ENCODE measurements around the gene SUSD6. TPM values are rescaled to one million over a fixed set of nuclear protein-coding genes. Genes with fewer than 3 reads are reported as not detected.

The SUSD6 gene
- total and polyA plus RNA-seq, 4 donors: 6.8 to 10.8 (median 7.6) TPM

DNA sequence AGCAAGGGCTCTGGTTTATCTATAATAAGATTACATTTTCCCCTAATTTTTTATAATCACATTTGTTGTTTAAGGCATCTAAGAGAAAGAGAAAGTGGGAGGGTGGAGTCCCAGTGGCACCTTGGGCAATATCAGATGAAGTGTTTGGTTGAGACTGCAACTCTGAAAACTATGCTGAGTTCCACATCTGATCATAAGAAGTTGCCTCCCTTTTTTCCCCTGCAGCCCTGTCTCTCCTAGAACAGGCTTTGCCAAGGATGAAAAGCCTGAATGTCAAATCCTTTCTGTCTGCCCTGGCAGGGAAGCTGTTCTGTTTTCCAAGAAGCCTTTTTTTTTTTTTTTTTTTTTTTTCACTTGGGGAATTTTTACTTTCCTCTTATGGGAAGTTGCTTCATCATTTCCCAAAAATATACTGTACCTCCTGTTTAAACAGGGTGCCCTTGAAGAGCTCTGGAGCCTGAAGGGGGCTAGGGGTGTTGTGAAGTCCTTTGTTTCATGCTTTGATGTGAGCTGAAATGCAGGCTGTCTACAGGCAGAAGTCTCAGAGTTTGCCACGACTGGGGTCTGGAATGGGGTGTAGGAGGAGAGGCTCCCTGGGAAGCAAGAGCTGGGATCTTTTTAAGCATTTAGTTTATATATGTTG is 71.3 kb downstream of the SUSD6 start:
- Histone ChIP-seq H3K4me3 (ENCODE audit: low read depth in 1 of 3, low read length in 3 of 3) (no peak overlapping the region), H3K27me3 (ENCODE audit: control insufficient read depth in 4 of 4, insufficient read depth in 4 of 4, low read length in 3 of 4) (no peaks in the 10 kb centered on the region), H3K4me1 (ENCODE audit: control insufficient read depth in 4 of 4, insufficient read depth in 4 of 4, low read length in 3 of 4) (peaks cover 1 to 21% (median 11%) of the 10 kb centered on the region in 4 donors), H3K36me3 (ENCODE audit: control insufficient read depth in 4 of 4, insufficient read depth in 3 of 4, low read depth in 1 of 4, low read length in 3 of 4) (no peaks in the 10 kb centered on the region), H3K9ac (ENCODE audit: low read depth in 1 of 2, low read length in 2 of 2) (no peak overlapping the region), H3K9me3 (ENCODE audit: control insufficient read depth in 4 of 4, low read length in 3 of 4) (no peaks in the 10 kb centered on the region), H3K27ac (ENCODE audit: low read depth in 1 of 2, low read length in 2 of 2) (no peak overlapping the region)
- no peak for DNase-seq (ENCODE audit: low spot score)
- 81% methylated on average over 1 of the region's 1 CpG for WGBS
- TF ChIP-seq NR2F2 (IDR thresholded peaks at IDR 0.05) (no peak), JUND (IDR thresholded peaks at IDR 0.05) (no peak), RXRA (IDR thresholded peaks at IDR 0.05) (no peak), EGR1 (IDR thresholded peaks at IDR 0.05; ENCODE audit: low read depth in 2 of 2) (no peak), HNF4A (conservative IDR thresholded peaks at IDR 0.05) (no peak), RAD21 (IDR thresholded peaks at IDR 0.05) (no peak), HNF4G (IDR thresholded peaks at IDR 0.05) (no peak), FOXA2 (IDR thresholded peaks at IDR 0.05) (no peak), TAF1 (conservative IDR thresholded peaks at IDR 0.05) (no peak), YY1 (IDR thresholded peaks at IDR 0.05) (no peak)
- TF ChIP-seq, protein P1, sequence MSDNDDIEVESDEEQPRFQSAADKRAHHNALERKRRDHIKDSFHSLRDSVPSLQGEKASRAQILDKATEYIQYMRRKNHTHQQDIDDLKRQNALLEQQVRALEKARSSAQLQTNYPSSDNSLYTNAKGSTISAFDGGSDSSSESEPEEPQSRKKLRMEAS (IDR thresholded peaks at IDR 0.05): no peak
- TF ChIP-seq, protein P2, sequence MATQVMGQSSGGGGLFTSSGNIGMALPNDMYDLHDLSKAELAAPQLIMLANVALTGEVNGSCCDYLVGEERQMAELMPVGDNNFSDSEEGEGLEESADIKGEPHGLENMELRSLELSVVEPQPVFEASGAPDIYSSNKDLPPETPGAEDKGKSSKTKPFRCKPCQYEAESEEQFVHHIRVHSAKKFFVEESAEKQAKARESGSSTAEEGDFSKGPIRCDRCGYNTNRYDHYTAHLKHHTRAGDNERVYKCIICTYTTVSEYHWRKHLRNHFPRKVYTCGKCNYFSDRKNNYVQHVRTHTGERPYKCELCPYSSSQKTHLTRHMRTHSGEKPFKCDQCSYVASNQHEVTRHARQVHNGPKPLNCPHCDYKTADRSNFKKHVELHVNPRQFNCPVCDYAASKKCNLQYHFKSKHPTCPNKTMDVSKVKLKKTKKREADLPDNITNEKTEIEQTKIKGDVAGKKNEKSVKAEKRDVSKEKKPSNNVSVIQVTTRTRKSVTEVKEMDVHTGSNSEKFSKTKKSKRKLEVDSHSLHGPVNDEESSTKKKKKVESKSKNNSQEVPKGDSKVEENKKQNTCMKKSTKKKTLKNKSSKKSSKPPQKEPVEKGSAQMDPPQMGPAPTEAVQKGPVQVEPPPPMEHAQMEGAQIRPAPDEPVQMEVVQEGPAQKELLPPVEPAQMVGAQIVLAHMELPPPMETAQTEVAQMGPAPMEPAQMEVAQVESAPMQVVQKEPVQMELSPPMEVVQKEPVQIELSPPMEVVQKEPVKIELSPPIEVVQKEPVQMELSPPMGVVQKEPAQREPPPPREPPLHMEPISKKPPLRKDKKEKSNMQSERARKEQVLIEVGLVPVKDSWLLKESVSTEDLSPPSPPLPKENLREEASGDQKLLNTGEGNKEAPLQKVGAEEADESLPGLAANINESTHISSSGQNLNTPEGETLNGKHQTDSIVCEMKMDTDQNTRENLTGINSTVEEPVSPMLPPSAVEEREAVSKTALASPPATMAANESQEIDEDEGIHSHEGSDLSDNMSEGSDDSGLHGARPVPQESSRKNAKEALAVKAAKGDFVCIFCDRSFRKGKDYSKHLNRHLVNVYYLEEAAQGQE (IDR thresholded peaks at IDR 0.05): no peak
- TF ChIP-seq, protein P3, sequence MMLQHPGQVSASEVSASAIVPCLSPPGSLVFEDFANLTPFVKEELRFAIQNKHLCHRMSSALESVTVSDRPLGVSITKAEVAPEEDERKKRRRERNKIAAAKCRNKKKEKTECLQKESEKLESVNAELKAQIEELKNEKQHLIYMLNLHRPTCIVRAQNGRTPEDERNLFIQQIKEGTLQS (IDR thresholded peaks at IDR 0.05): no peak
- TF ChIP-seq, protein P4, sequence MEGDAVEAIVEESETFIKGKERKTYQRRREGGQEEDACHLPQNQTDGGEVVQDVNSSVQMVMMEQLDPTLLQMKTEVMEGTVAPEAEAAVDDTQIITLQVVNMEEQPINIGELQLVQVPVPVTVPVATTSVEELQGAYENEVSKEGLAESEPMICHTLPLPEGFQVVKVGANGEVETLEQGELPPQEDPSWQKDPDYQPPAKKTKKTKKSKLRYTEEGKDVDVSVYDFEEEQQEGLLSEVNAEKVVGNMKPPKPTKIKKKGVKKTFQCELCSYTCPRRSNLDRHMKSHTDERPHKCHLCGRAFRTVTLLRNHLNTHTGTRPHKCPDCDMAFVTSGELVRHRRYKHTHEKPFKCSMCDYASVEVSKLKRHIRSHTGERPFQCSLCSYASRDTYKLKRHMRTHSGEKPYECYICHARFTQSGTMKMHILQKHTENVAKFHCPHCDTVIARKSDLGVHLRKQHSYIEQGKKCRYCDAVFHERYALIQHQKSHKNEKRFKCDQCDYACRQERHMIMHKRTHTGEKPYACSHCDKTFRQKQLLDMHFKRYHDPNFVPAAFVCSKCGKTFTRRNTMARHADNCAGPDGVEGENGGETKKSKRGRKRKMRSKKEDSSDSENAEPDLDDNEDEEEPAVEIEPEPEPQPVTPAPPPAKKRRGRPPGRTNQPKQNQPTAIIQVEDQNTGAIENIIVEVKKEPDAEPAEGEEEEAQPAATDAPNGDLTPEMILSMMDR (IDR thresholded peaks at IDR 0.05; ENCODE audit: low read depth, low read length, missing input control): no peak

DNA sequence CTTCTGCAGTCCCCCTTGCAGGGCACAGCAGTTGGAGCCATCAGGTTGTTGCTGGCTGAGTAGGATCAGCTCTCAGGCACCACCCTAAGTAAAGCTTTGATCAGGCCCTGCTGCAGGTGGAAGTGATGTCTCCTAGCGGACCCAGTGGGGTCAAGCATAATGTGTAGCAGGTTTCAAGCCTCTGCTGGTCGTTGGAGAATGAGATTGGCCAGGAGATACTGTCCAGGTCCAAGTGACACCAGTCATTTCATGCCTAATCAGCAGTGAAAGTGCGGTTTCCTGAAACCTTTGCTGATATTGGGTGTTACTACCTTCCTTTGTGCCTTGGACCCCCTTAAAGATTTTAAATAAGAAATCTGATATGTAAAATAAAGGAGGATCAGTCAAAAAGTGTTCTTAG is 72.6 kb downstream of the SUSD6 start:
- Histone ChIP-seq H3K4me1 (ENCODE audit: control insufficient read depth in 4 of 4, insufficient read depth in 4 of 4, low read length in 3 of 4) (peaks cover 1 to 21% (median 11%) of the 10 kb centered on the region in 4 donors), H3K9ac (ENCODE audit: low read depth in 1 of 2, low read length in 2 of 2) (no peak overlapping the region), H3K27me3 (ENCODE audit: control insufficient read depth in 4 of 4, insufficient read depth in 4 of 4, low read length in 3 of 4) (no peaks in the 10 kb centered on the region), H3K9me3 (ENCODE audit: control insufficient read depth in 4 of 4, low read length in 3 of 4) (no peaks in the 10 kb centered on the region), H3K4me3 (ENCODE audit: low read depth in 1 of 3, low read length in 3 of 3) (no peak overlapping the region), H3K27ac (ENCODE audit: low read depth in 1 of 2, low read length in 2 of 2) (no peak overlapping the region), H3K36me3 (ENCODE audit: control insufficient read depth in 4 of 4, insufficient read depth in 3 of 4, low read depth in 1 of 4, low read length in 3 of 4) (no peaks in the 10 kb centered on the region)
- 77% methylated on average over 3 of the region's 3 CpGs for WGBS
- no peak for DNase-seq (ENCODE audit: low spot score)
- no peak for TF ChIP-seq FOXA2 (IDR thresholded peaks at IDR 0.05)
- TF ChIP-seq FOXA1 (IDR thresholded peaks at IDR 0.05): no peak
- no peak for TF ChIP-seq YY1 (IDR thresholded peaks at IDR 0.05)
- no peak for TF ChIP-seq NR2F2 (IDR thresholded peaks at IDR 0.05)
- no peak for TF ChIP-seq GABPA (IDR thresholded peaks at IDR 0.05 in 1 of 2, conservative IDR thresholded peaks at IDR 0.05 in 1 of 2)
- TF ChIP-seq, protein P5, sequence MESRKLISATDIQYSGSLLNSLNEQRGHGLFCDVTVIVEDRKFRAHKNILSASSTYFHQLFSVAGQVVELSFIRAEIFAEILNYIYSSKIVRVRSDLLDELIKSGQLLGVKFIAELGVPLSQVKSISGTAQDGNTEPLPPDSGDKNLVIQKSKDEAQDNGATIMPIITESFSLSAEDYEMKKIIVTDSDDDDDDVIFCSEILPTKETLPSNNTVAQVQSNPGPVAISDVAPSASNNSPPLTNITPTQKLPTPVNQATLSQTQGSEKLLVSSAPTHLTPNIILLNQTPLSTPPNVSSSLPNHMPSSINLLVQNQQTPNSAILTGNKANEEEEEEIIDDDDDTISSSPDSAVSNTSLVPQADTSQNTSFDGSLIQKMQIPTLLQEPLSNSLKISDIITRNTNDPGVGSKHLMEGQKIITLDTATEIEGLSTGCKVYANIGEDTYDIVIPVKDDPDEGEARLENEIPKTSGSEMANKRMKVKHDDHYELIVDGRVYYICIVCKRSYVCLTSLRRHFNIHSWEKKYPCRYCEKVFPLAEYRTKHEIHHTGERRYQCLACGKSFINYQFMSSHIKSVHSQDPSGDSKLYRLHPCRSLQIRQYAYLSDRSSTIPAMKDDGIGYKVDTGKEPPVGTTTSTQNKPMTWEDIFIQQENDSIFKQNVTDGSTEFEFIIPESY (IDR thresholded peaks at IDR 0.05): no peak
- no peak for TF ChIP-seq RXRA (IDR thresholded peaks at IDR 0.05)
- TF ChIP-seq HNF4A (conservative IDR thresholded peaks at IDR 0.05): no peak
- no peak for TF ChIP-seq SP1 (IDR thresholded peaks at IDR 0.05)
- TF ChIP-seq EGR1 (IDR thresholded peaks at IDR 0.05; ENCODE audit: low read depth in 2 of 2): no peak

All from liver (tissue), 9 donors.